Fibroblast of skin of left biceps (primary cell): ENCODE results near the gene UGT1A7.
"Not testable (repeated sequence)": the region's sequence is repeated elsewhere in the genome, so short reads cannot be mapped to it uniquely, and the experiment has no call there.

Experiments
- DNase-seq, 2 experiments: peaks; one replicate each; pipeline ENCODE4 v3.0.0-alpha.2; 2013; ENCODE audit warnings: low read depth in 2 of 2

UGT1A7 gene

GRCh38 chr2:233681521-233682099, at the start of gene UGT1A7:
UGT1A7 (plus strand) TSS chr2:233681901; CDS start chr2:233681938, 37 bp downstream.
- DNase-seq: no peak

- not testable (repeated sequence) for DNase-seq
Measured at GRCh38 chr2:233636306-233636705, 45.4 kb upstream of the UGT1A7 start, which contains the start of gene UGT1A10. UGT1A10 (plus strand) TSS chr2:233636448; CDS start chr2:233636523, 75 bp downstream.

- DNase-seq: no peak
Measured at GRCh38 chr2:233638836-233639235, 42.9 kb upstream of the UGT1A7 start.

- no peak for DNase-seq
Measured at GRCh38 chr2:233639860-233640259, 41.8 kb upstream of the UGT1A7 start.

GRCh38 chr2:233643128-233643527, 38.6 kb upstream of the UGT1A7 start:
- DNase-seq: no peak

GRCh38 chr2:233646033-233646432, 35.7 kb upstream of the UGT1A7 start:
- DNase-seq: not testable (repeated sequence)

GRCh38 chr2:233650981-233651380, 30.7 kb upstream of the UGT1A7 start:
- DNase-seq: no peak

GRCh38 chr2:233651430-233651829, 30.3 kb upstream of the UGT1A7 start:
- DNase-seq: no peak

- no peak for DNase-seq
Measured at GRCh38 chr2:233654501-233654900, 27.2 kb upstream of the UGT1A7 start.

GRCh38 chr2:233655043-233655442, 26.7 kb upstream of the UGT1A7 start:
- no peak for DNase-seq

- DNase-seq: not testable (repeated sequence)
Measured at GRCh38 chr2:233655943-233656342, 25.8 kb upstream of the UGT1A7 start.

GRCh38 chr2:233656443-233656842, 25.3 kb upstream of the UGT1A7 start:
- DNase-seq: no peak

GRCh38 chr2:233658610-233659009, 23.1 kb upstream of the UGT1A7 start:
- DNase-seq: no peak

GRCh38 chr2:233663911-233664310, 17.8 kb upstream of the UGT1A7 start:
- DNase-seq: no peak

- no peak for DNase-seq
Measured at GRCh38 chr2:233668605-233669260, 13.0 kb upstream of the UGT1A7 start.

GRCh38 chr2:233671290-233672161, 10.2 kb upstream of the UGT1A7 start, which contains the start of gene UGT1A9:
UGT1A9 (plus strand) TSS chr2:233671898; CDS start chr2:233671935, 37 bp downstream.
- no peak for DNase-seq

GRCh38 chr2:233672886-233673285, 8.8 kb upstream of the UGT1A7 start:
- no peak for DNase-seq

GRCh38 chr2:233673896-233674295, 7.8 kb upstream of the UGT1A7 start:
- no peak for DNase-seq

GRCh38 chr2:233674314-233674713, 7.4 kb upstream of the UGT1A7 start:
- no peak for DNase-seq

GRCh38 chr2:233674995-233675394, 6.7 kb upstream of the UGT1A7 start:
- no peak for DNase-seq

- no peak for DNase-seq
Measured at GRCh38 chr2:233676046-233676445, 5.7 kb upstream of the UGT1A7 start.

GRCh38 chr2:233679196-233679595, 2.5 kb upstream of the UGT1A7 start:
- no peak for DNase-seq
